SK-N-DZ (cell line): Measurements from ENCODE around the gene CDH13.

Experiments
- DNase-seq: peaks from one replicate; pipeline ENCODE4 v3.0.0-alpha.2; 2015; ENCODE audit warnings: low spot score

CDH13 gene

GRCh38 chr16:82651921-82652601 is 25.3 kb downstream of the CDH13 start:
- DNase-seq, result peak; percentile 69

GRCh38 chr16:82652826-82653225 is 26.1 kb downstream of the CDH13 start:
- DNase-seq, result no peak

- peak; percentile 42 for DNase-seq
Measured at GRCh38 chr16:82653550-82654511, 27.1 kb downstream of the CDH13 start.

GRCh38 chr16:82655072-82655714 is 28.4 kb downstream of the CDH13 start:
- DNase-seq, result no peak

GRCh38 chr16:82655720-82656490 is 29.1 kb downstream of the CDH13 start:
- no peak for DNase-seq

- no peak for DNase-seq
Measured at GRCh38 chr16:82657239-82657638, 30.5 kb downstream of the CDH13 start.

- DNase-seq, result no peak
Measured at GRCh38 chr16:82657786-82658185, 31.0 kb downstream of the CDH13 start.

GRCh38 chr16:82658796-82659195 is 32.0 kb downstream of the CDH13 start:
- DNase-seq, result no peak

GRCh38 chr16:82660075-82660645 is 33.4 kb downstream of the CDH13 start:
- no peak for DNase-seq

GRCh38 chr16:82660966-82661365 is 34.2 kb downstream of the CDH13 start:
- DNase-seq, result no peak

GRCh38 chr16:82664181-82664580 is 37.4 kb downstream of the CDH13 start:
- DNase-seq, result no peak

- DNase-seq, result no peak
Measured at GRCh38 chr16:82665025-82665424, 38.3 kb downstream of the CDH13 start.

GRCh38 chr16:82667437-82667836 is 40.7 kb downstream of the CDH13 start:
- DNase-seq, result no peak

GRCh38 chr16:82668094-82668493 is 41.3 kb downstream of the CDH13 start:
- DNase-seq, result no peak

- DNase-seq, result no peak
Measured at GRCh38 chr16:82671741-82672140, 45.0 kb downstream of the CDH13 start.

GRCh38 chr16:82672676-82673075 is 45.9 kb downstream of the CDH13 start:
- no peak for DNase-seq

- DNase-seq, result no peak
Measured at GRCh38 chr16:82675300-82675699, 48.5 kb downstream of the CDH13 start.

- DNase-seq, result no peak
Measured at GRCh38 chr16:82681592-82681991, 54.8 kb downstream of the CDH13 start.

- DNase-seq, result no peak
Measured at GRCh38 chr16:82682767-82683166, 56.0 kb downstream of the CDH13 start.

GRCh38 chr16:82684256-82684655 is 57.5 kb downstream of the CDH13 start:
- no peak for DNase-seq

- no peak for DNase-seq
Measured at GRCh38 chr16:82685526-82685925, 58.8 kb downstream of the CDH13 start.
